ENCODE measurements around the gene TUBE1. TPM values are rescaled to one million over a fixed set of nuclear protein-coding genes. Genes with fewer than 3 reads are reported as not detected.

TUBE1 gene
- total RNA-seq, 1 experiment from 2014 or later = 42.5 TPM

Other genes starting within 250 kb of the TUBE1 start
- gene FYN, start 214.0 kb downstream of the TUBE1 start, total RNA-seq (2021; ENCODE audit: unreplicated experiment) = 18.5 TPM
- gene CCN6, start 33.4 kb downstream of the TUBE1 start, total RNA-seq (2021; ENCODE audit: unreplicated experiment) = not detected
- 11.4 TPM for gene FAM229B, start 109 bp upstream of the TUBE1 start, total RNA-seq (2021; ENCODE audit: unreplicated experiment)
- gene LAMA4, start 167.1 kb upstream of the TUBE1 start, total RNA-seq (2021; ENCODE audit: unreplicated experiment) = 2.2 TPM

All from HCT116 (cell line).